MM.1S (cell line): ENCODE measurements around the gene RASAL1.
A peak's percentile ranks its signal among the peaks of the same experiment; 100 is the strongest.

ENCODE experiments used
- DNase-seq: peaks from one replicate; pipeline ENCODE4 v3.0.0-alpha.2; 2015
- H2AFZ ChIP-seq: fragments of 300-600 bp; sonication (generic); 2 replicates; pipeline ENCODE4 v1.6.0; 2016; ENCODE audit warnings: antibody characterized with exemption, low read length
- H3F3A ChIP-seq: fragments of 300-600 bp; sonication (generic); 2 replicates; pipeline ENCODE4 v1.6.1; 2016; ENCODE audit warnings: mild to moderate bottlenecking, antibody characterized with exemption, low read length, moderate library complexity, mixed read lengths; ENCODE audit not compliant: insufficient read depth
- H3K27ac ChIP-seq: fragments of 300-600 bp; sonication (generic); 2 replicates; pipeline ENCODE4 v1.5.1; 2016; ENCODE audit warnings: mild to moderate bottlenecking, low read length
- H3K27me3 ChIP-seq: fragments of 300-600 bp; sonication (generic); replicated peaks from 2 replicates; pipeline ENCODE4 v1.6.0; 2016; ENCODE audit warnings: low read length; ENCODE audit not compliant: insufficient read depth
- H3K36me3 ChIP-seq: fragments of 300-600 bp; sonication (generic); replicated peaks from 2 replicates; pipeline ENCODE4 v1.6.1; 2016; ENCODE audit warnings: mild to moderate bottlenecking, low read length, mixed read lengths; ENCODE audit not compliant: insufficient read depth
- H3K4me1 ChIP-seq: fragments of 300-600 bp; sonication (generic); 2 replicates; pipeline ENCODE4 v1.6.1; 2016; ENCODE audit warnings: low read length, mixed read lengths
- H3K4me2 ChIP-seq: fragments of 300-600 bp; sonication (generic); 2 replicates; pipeline ENCODE4 v1.6.0; 2016; ENCODE audit warnings: low read depth, low read length
- H3K4me3 ChIP-seq: fragments of 300-600 bp; sonication (generic); 2 replicates; pipeline ENCODE4 v1.5.1; 2016; ENCODE audit warnings: low read length, mixed read lengths
- H3K79me2 ChIP-seq: fragments of 300-600 bp; sonication (generic); 2 replicates; pipeline ENCODE4 v1.6.1; 2016; ENCODE audit warnings: mixed run types, low read length, mixed read lengths
- H3K9ac ChIP-seq: fragments of 300-600 bp; sonication (generic); 2 replicates; pipeline ENCODE4 v1.6.1; 2016; ENCODE audit warnings: low read length, mixed read lengths
- H3K9me2 ChIP-seq: fragments of 300-600 bp; sonication (generic); replicated peaks from 2 replicates; pipeline ENCODE4 v1.6.1; 2016; ENCODE audit warnings: mild to moderate bottlenecking, low read length, mixed read lengths; ENCODE audit not compliant: insufficient read depth
- H3K9me3 ChIP-seq: fragments of 300-600 bp; sonication (generic); replicated peaks from 2 replicates; pipeline ENCODE4 v1.6.1; 2016; ENCODE audit warnings: mild to moderate bottlenecking, low read length, mixed read lengths; ENCODE audit not compliant: insufficient read depth
- H4K20me1 ChIP-seq: fragments of 300-600 bp; sonication (generic); 2 replicates; pipeline ENCODE4 v1.6.1; 2016; ENCODE audit warnings: mild to moderate bottlenecking, low read length, moderate library complexity, mixed read lengths; ENCODE audit not compliant: insufficient read depth
- CTCF ChIP-seq: fragments of 300-600 bp; sonication (generic); IDR thresholded peaks from 2 replicates; pipeline ENCODE4 v1.5.1; 2016; ENCODE audit warnings: antibody characterized with exemption, low read length, mixed read lengths
- EZH2 ChIP-seq: fragments of 300-600 bp; sonication (generic); optimal IDR thresholded peaks from 2 replicates; pipeline ENCODE3; 2017; ENCODE audit warnings: low read depth, mild to moderate bottlenecking, antibody characterized with exemption, low read length, mixed read lengths
- EZH2phosphoT487 ChIP-seq: fragments of 300-600 bp; sonication (generic); IDR thresholded peaks from 2 replicates; pipeline ENCODE4 v1.6.1; 2018; ENCODE audit warnings: antibody characterized with exemption, low read length

RASAL1 gene

GRCh38 chr12:113136990-113137511 is 1.5 kb upstream of the RASAL1 start:
- Histone ChIP-seq H4K20me1 (no peaks in the 10 kb centered on the region), H3K36me3 (no peaks in the 10 kb centered on the region), H3K4me3 (no peak overlapping the region), H3K27ac (no peak overlapping the region), H3K4me1 (no peaks in the 10 kb centered on the region), H3K9me3 (no peaks in the 10 kb centered on the region), H3K27me3 (no peaks in the 10 kb centered on the region), H3K9ac (no peak overlapping the region), H3K79me2 (no peaks in the 10 kb centered on the region), H2AFZ (no peak overlapping the region), H3F3A (no peaks in the 10 kb centered on the region), H3K4me2 (no peak overlapping the region), H3K9me2 (no peaks in the 10 kb centered on the region)
- TF ChIP-seq EZH2phosphoT487, result no peak
- TF ChIP-seq EZH2, result no peak
- no peak for TF ChIP-seq CTCF
- DNase-seq, result no peak

GRCh38 chr12:113136128-113136989 is 798 bp upstream of the RASAL1 start:
- Histone ChIP-seq H3K9ac (no peak overlapping the region), H3K79me2 (no peaks in the 10 kb centered on the region), H3K27me3 (no peaks in the 10 kb centered on the region), H3K4me1 (no peaks in the 10 kb centered on the region), H3F3A (no peaks in the 10 kb centered on the region), H3K9me2 (no peaks in the 10 kb centered on the region), H3K36me3 (no peaks in the 10 kb centered on the region), H3K4me3 (no peak overlapping the region; the same call in 1 of the 2 replicates), H4K20me1 (no peaks in the 10 kb centered on the region), H2AFZ (no peak overlapping the region), H3K9me3 (no peaks in the 10 kb centered on the region), H3K4me2 (peak overlapping the region; percentile 37; the same call in 1 of the 2 replicates), H3K27ac (no peak overlapping the region)
- DNase-seq, result no peak
- TF ChIP-seq EZH2, result no peak

GRCh38 chr12:113134521-113134951 is 1.0 kb downstream of the RASAL1 start:
- no peak overlapping the region for H3K27ac ChIP-seq
- no peaks in the 10 kb centered on the region for H3K36me3 ChIP-seq
- no peak overlapping the region for H3K9ac ChIP-seq
- TF ChIP-seq CTCF (no peak), EZH2phosphoT487 (no peak), EZH2 (no peak)
- H4K20me1 ChIP-seq, result no peaks in the 10 kb centered on the region
- H3K4me2 ChIP-seq, result no peak overlapping the region
- DNase-seq, result no peak
- no peaks in the 10 kb centered on the region for H3K27me3 ChIP-seq
- no peaks in the 10 kb centered on the region for H3K9me3 ChIP-seq
- H3F3A ChIP-seq, result no peaks in the 10 kb centered on the region
- H3K9me2 ChIP-seq, result no peaks in the 10 kb centered on the region
- no peak overlapping the region for H2AFZ ChIP-seq
- H3K79me2 ChIP-seq, result no peaks in the 10 kb centered on the region
- no peaks in the 10 kb centered on the region for H3K4me1 ChIP-seq
- H3K4me3 ChIP-seq, result no peak overlapping the region

- Histone ChIP-seq H3K9ac (no peak overlapping the region), H3K4me3 (no peak overlapping the region), H3F3A (no peaks in the 10 kb centered on the region), H3K9me2 (no peaks in the 10 kb centered on the region), H3K9me3 (no peaks in the 10 kb centered on the region), H3K27me3 (no peaks in the 10 kb centered on the region), H3K79me2 (no peaks in the 10 kb centered on the region), H2AFZ (no peak overlapping the region), H3K4me1 (no peaks in the 10 kb centered on the region), H3K36me3 (no peaks in the 10 kb centered on the region), H3K4me2 (no peak overlapping the region), H3K27ac (no peak overlapping the region), H4K20me1 (no peaks in the 10 kb centered on the region)
- no peak for TF ChIP-seq EZH2phosphoT487
- no peak for TF ChIP-seq EZH2
- no peak for TF ChIP-seq CTCF
- DNase-seq, result no peak
Measured at GRCh38 chr12:113134071-113134470, 1.5 kb downstream of the RASAL1 start.
